Neural cell (in vitro differentiated cells): Measurements from ENCODE around the gene KIAA0753. TPM values are rescaled to one million over a fixed set of nuclear protein-coding genes. Genes with fewer than 3 reads are reported as not detected.

Experiments used
- H2AFZ ChIP-seq: fragments of 200-600, 300-800 bp; sonication (generic), shearing (Covaris generic); 2 replicates; pipeline ENCODE4 v1.6.0; 2014; ENCODE audit warnings: low read depth, mild to moderate bottlenecking, antibody characterized with exemption, low read length, moderate library complexity
- H3F3A ChIP-seq: fragments of 200-600 bp; shearing (Covaris generic); 2 replicates; pipeline ENCODE4 v1.6.1; 2016; ENCODE audit warnings: mild to moderate bottlenecking, moderate library complexity, mixed read lengths, antibody characterized with exemption, low read length; ENCODE audit not compliant: insufficient read depth, poor library complexity, severe bottlenecking
- H3K27ac ChIP-seq: fragments of 200-600, 300-800 bp; sonication (generic), shearing (Covaris generic); 2 replicates; pipeline ENCODE4 v1.5.1; 2014; ENCODE audit warnings: mild to moderate bottlenecking, low read length, moderate library complexity
- H3K27me3 ChIP-seq: fragments of 300-800, 200-600 bp; sonication (generic), shearing (Covaris generic); 2 replicates; pipeline ENCODE4 v1.6.0; 2014; ENCODE audit warnings: mild to moderate bottlenecking, low read depth, low read length, moderate library complexity; ENCODE audit not compliant: insufficient read depth
- H3K36me3 ChIP-seq: fragments of 300-800, 200-600 bp; sonication (generic), shearing (Covaris generic); 2 replicates; pipeline ENCODE4 v1.5.1; 2014; ENCODE audit warnings: mild to moderate bottlenecking, antibody characterized with exemption, low read length, moderate library complexity; ENCODE audit not compliant: insufficient read depth
- H3K4me2 ChIP-seq: fragments of 300-800, 200-600 bp; sonication (generic), shearing (Covaris generic); 2 replicates; pipeline ENCODE4 v1.6.0; 2014; ENCODE audit warnings: mild to moderate bottlenecking, low read length
- H3K4me3 ChIP-seq: fragments of 300-800, 200-600 bp; sonication (generic), shearing (Covaris generic); 2 replicates; pipeline ENCODE4 v1.5.1; 2014; ENCODE audit warnings: mild to moderate bottlenecking, low read length, moderate library complexity
- H3K79me2 ChIP-seq: fragments of 200-600 bp; shearing (Covaris generic); replicated peaks from 2 replicates; pipeline ENCODE4 v1.6.0; 2014; ENCODE audit warnings: mild to moderate bottlenecking, low read length, moderate library complexity; ENCODE audit not compliant: insufficient read depth
- H3K9ac ChIP-seq: fragments of 300-800, 200-600 bp; sonication (generic), shearing (Covaris generic); 2 replicates; pipeline ENCODE4 v1.6.1; 2016; ENCODE audit warnings: mild to moderate bottlenecking, low read length, mixed read lengths
- H3K9me2 ChIP-seq: fragments of 200-600 bp; shearing (Covaris generic); 2 replicates; pipeline ENCODE4 v1.6.1; 2016; ENCODE audit warnings: mild to moderate bottlenecking, low read length, mixed read lengths; ENCODE audit not compliant: insufficient read depth
- H3K9me3 ChIP-seq: fragments of 200-600, 300-800 bp; sonication (generic), shearing (Covaris generic); 2 replicates; pipeline ENCODE4 v1.6.1; 2016; ENCODE audit warnings: mild to moderate bottlenecking, mixed run types, low read length, moderate library complexity, mixed read lengths
- H4K20me1 ChIP-seq: fragments of 200-600 bp; shearing (Covaris generic); 2 replicates; pipeline ENCODE4 v1.6.1; 2016; ENCODE audit warnings: mild to moderate bottlenecking, mixed run types; ENCODE audit not compliant: insufficient read depth
- CTCF ChIP-seq: fragments of 450-650 bp; IDR thresholded peaks from 2 replicates; pipeline ENCODE4 v1.5.1; 2014; ENCODE audit warnings: antibody characterized with exemption, mild to moderate bottlenecking, moderate library complexity; ENCODE audit not compliant: poor library complexity, severe bottlenecking
- EP300 ChIP-seq: fragments of 450-650 bp; conservative IDR thresholded peaks from 2 replicates; pipeline ENCODE4 v1.6.1; 2014; ENCODE audit warnings: antibody characterized with exemption, mild to moderate bottlenecking, moderate library complexity; ENCODE audit not compliant: poor library complexity, severe bottlenecking
- EZH2 ChIP-seq: fragments of 200-600, 300-800 bp; shearing (Covaris generic), sonication (generic); IDR thresholded peaks from 2 replicates; pipeline ENCODE4 v1.6.1; 2014; ENCODE audit warnings: antibody characterized with exemption, low read length, borderline replicate concordance, mild to moderate bottlenecking; ENCODE audit not compliant: insufficient read depth, poor library complexity, severe bottlenecking
- MXI1 ChIP-seq: fragments of 450-650 bp; conservative IDR thresholded peaks from 2 replicates; pipeline ENCODE4 v1.6.1; 2014; ENCODE audit warnings: antibody characterized with exemption, mild to moderate bottlenecking; ENCODE audit not compliant: poor library complexity, severe bottlenecking
- POLR2AphosphoS5 ChIP-seq: IDR thresholded peaks from 2 replicates; pipeline ENCODE4 v1.6.1; 2012
- RAD21 ChIP-seq: fragments of 450-650 bp; conservative IDR thresholded peaks from 2 replicates; pipeline ENCODE4 v1.6.1; 2014; ENCODE audit warnings: antibody characterized with exemption, mild to moderate bottlenecking, moderate library complexity
- REST ChIP-seq: IDR thresholded peaks from 2 replicates; pipeline ENCODE4 v1.6.1; 2012; ENCODE audit warnings: borderline replicate concordance
- SMC3 ChIP-seq: fragments of 450-650 bp; conservative IDR thresholded peaks from 2 replicates; pipeline ENCODE4 v1.6.1; 2014; ENCODE audit warnings: antibody characterized with exemption, mild to moderate bottlenecking, moderate library complexity; ENCODE audit not compliant: poor library complexity
- TAF1 ChIP-seq: IDR thresholded peaks from 2 replicates; pipeline ENCODE4 v1.6.1; 2012; ENCODE audit warnings: low read depth
- polyA plus RNA-seq: library from polyadenylated mRNA; depleted of rRNA; stranded (reverse); fragments of >200 nt; gene quantifications from 2 replicates; pipeline ENCODE4 v1.2.3, GENCODE V29; 2014

The KIAA0753 gene
- polyA plus RNA-seq, 1 donor from 2014 or later: 32.3 TPM

- H4K20me1 ChIP-seq: no peaks in the 10 kb centered on the region
- H3K9me3 ChIP-seq: no peaks in the 10 kb centered on the region
- H3K79me2 ChIP-seq: no peaks in the 10 kb centered on the region
- H3K4me2 ChIP-seq: no peak overlapping the region
- no peaks in the 10 kb centered on the region for H3F3A ChIP-seq
- H3K9ac ChIP-seq: no peak overlapping the region
- no peak overlapping the region for H2AFZ ChIP-seq
- H3K27me3 ChIP-seq: no peaks in the 10 kb centered on the region
- no peak overlapping the region for H3K4me3 ChIP-seq
- H3K9me2 ChIP-seq: no peaks in the 10 kb centered on the region
- no peak for TF ChIP-seq CTCF
- TF ChIP-seq POLR2AphosphoS5: no peak
- TF ChIP-seq MXI1: no peak
- TF ChIP-seq RAD21: no peak
- no peaks in the 10 kb centered on the region for H3K36me3 ChIP-seq
- no peak overlapping the region for H3K27ac ChIP-seq
Observed at GRCh38 chr17:6541886-6542285, 98.6 kb downstream of the KIAA0753 start.

- Histone ChIP-seq H3K27me3 (no peaks in the 10 kb centered on the region), H3K36me3 (no peaks in the 10 kb centered on the region), H3K27ac (no peak overlapping the region), H3K4me3 (no peak overlapping the region), H2AFZ (no peak overlapping the region), H3K9me2 (no peaks in the 10 kb centered on the region), H3K9me3 (no peaks in the 10 kb centered on the region), H3F3A (no peaks in the 10 kb centered on the region), H3K9ac (no peak overlapping the region), H3K4me2 (no peak overlapping the region), H4K20me1 (no peaks in the 10 kb centered on the region), H3K79me2 (no peaks in the 10 kb centered on the region)
- TF ChIP-seq SMC3 (no peak), TAF1 (no peak), POLR2AphosphoS5 (no peak), RAD21 (no peak), MXI1 (no peak), EZH2 (no peak), CTCF (no peak), REST (no peak), EP300 (no peak)
Observed at GRCh38 chr17:6539871-6540270, 100.6 kb downstream of the KIAA0753 start.
